Activated naive CD8-positive, alpha-beta T cell treated with anti-CD3 and anti-CD28 coated beads, Interleukin-2, amount 50 U/mL, for 16 hours (primary cell): ENCODE data around the gene ZNF775.
"Not testable (repeated sequence)": the region's sequence is repeated elsewhere in the genome, so short reads cannot be mapped to it uniquely, and the experiment has no call there.

Experiments used
- DNase-seq: peaks from one replicate; pipeline ENCODE4 v3.0.0-alpha.2; 2020; ENCODE audit warnings: low read depth, low spot score

The ZNF775 gene

GRCh38 chr7:150382123-150382843 lies 3.2 kb downstream of the ZNF775 start:
- DNase-seq: no peak

- no peak for DNase-seq
Measured at GRCh38 chr7:150382844-150383225, 3.7 kb downstream of the ZNF775 start.

- no peak for DNase-seq
Measured at GRCh38 chr7:150383710-150384397, 4.7 kb downstream of the ZNF775 start.

- DNase-seq: no peak
Measured at GRCh38 chr7:150384406-150385301, 5.5 kb downstream of the ZNF775 start.

- DNase-seq: no peak
Measured at GRCh38 chr7:150385302-150385723, 6.2 kb downstream of the ZNF775 start.

GRCh38 chr7:150385884-150386283 lies 6.8 kb downstream of the ZNF775 start:
- not testable (repeated sequence) for DNase-seq

GRCh38 chr7:150388306-150388705 lies 9.2 kb downstream of the ZNF775 start:
- DNase-seq: no peak

GRCh38 chr7:150388709-150389531 lies 9.8 kb downstream of the ZNF775 start:
- no peak for DNase-seq

GRCh38 chr7:150389532-150389816 lies 10.3 kb downstream of the ZNF775 start:
- DNase-seq: no peak

GRCh38 chr7:150390205-150390604 lies 11.1 kb downstream of the ZNF775 start:
- no peak for DNase-seq

GRCh38 chr7:150393325-150393724 lies 14.2 kb downstream of the ZNF775 start:
- DNase-seq: no peak

GRCh38 chr7:150396426-150396825 lies 17.3 kb downstream of the ZNF775 start:
- no peak for DNase-seq

GRCh38 chr7:150396851-150397260 lies 17.7 kb downstream of the ZNF775 start:
- no peak for DNase-seq

GRCh38 chr7:150397346-150398107 lies 18.4 kb downstream of the ZNF775 start:
- DNase-seq: no peak

GRCh38 chr7:150398108-150398964 lies 19.2 kb downstream of the ZNF775 start:
- no peak for DNase-seq

- DNase-seq: no peak
Measured at GRCh38 chr7:150398965-150399320, 19.8 kb downstream of the ZNF775 start.

- DNase-seq: no peak
Measured at GRCh38 chr7:150399421-150400007, 20.4 kb downstream of the ZNF775 start.

- DNase-seq: no peak
Measured at GRCh38 chr7:150400008-150400787, 21.1 kb downstream of the ZNF775 start.
